HCT116 (cell line): ENCODE measurements around the gene PTPA. TPM values are rescaled to one million over a fixed set of nuclear protein-coding genes. Genes with fewer than 3 reads are reported as not detected.

Experiments used
- ATAC-seq: fragments of 200-7000 bp; cut with Tn5 transposase; 2 replicates; pipeline ENCODE4 v1.9.1; 2020; ENCODE audit warnings: mild to moderate bottlenecking, moderate library complexity
- BruUV-seq: library from RNA; stranded (reverse); fragments of 400-500 nt; replicated peaks from 2 replicates; lab custom pipeline; 2021; lab: Mats Ljungman, UMichigan
- CTCF ChIA-PET: fragments of 300-600 bp; sonication (Branson Sonifier 250); formaldehyde crosslinking; loops from one replicate; lab custom pipeline; 2021; ENCODE audit warnings: antibody characterized with exemption; lab: Charles Lee
- POLR2A ChIA-PET: fragments of 300-600, 350-600 bp; sonication (Branson Sonifier 250); formaldehyde crosslinking; loops from one replicate; lab custom pipeline; 2021; ENCODE audit warnings: antibody characterized with exemption; lab: Charles Lee
- RAD21 ChIA-PET, 2 experiments: fragments of 300-600 bp; sonication (Branson Sonifier 250); formaldehyde crosslinking; loops; one replicate each; lab custom pipeline; 2023; ENCODE audit warnings: low total read pairs in 2 of 2; ENCODE audit not compliant: uncharacterized antibody in 2 of 2, unreplicated experiment in 2 of 2, low non-redundant PET in 1 of 2; lab: Charles Lee
- DNase-seq: peaks from one replicate; pipeline ENCODE4 v3.0.0-alpha.2; 2010; ENCODE audit warnings: low read depth, low spot score
- H2AFZ ChIP-seq: fragments of 200-600 bp; shearing (Covaris generic), sonication (generic); 2 replicates; pipeline ENCODE4 v1.6.1; 2017; ENCODE audit warnings: low read depth, mixed run types, mixed read lengths, antibody characterized with exemption, low read length; ENCODE audit not compliant: poor library complexity, severe bottlenecking
- H3K27ac ChIP-seq: 2 replicates; pipeline ENCODE4 v1.5.1; 2012; ENCODE audit warnings: low read depth, low read length
- H3K27me3 ChIP-seq: fragments of 200-600 bp; sonication (generic); 2 replicates; pipeline ENCODE4 v1.6.1; 2016; ENCODE audit warnings: mixed run types, low read length, mixed read lengths; ENCODE audit not compliant: insufficient read depth
- H3K36me3 ChIP-seq, 2 experiments: fragments of 200-500 bp in 1 of 2; fragments of 200-600 bp in 1 of 2; sonication (Bioruptor generic) in 1 of 2; sonication (generic) in 1 of 2; 2 replicates each; pipeline versions ENCODE4 v1.5.1 to v1.6.1; 2014 to 2016; ENCODE audit warnings: low read length in 2 of 2, inconsistent platforms in 1 of 2, mixed read lengths in 1 of 2, mixed run types in 1 of 2; ENCODE audit not compliant: insufficient read depth in 2 of 2, control insufficient read depth in 1 of 2
- H3K4me1 ChIP-seq, 2 experiments: fragments of 200-600 bp in 1 of 2; sonication (generic) in 1 of 2; 2 replicates each; pipeline versions ENCODE4 v1.5.1 to v1.6.1; 2012 to 2017; ENCODE audit warnings: low read length in 2 of 2, inconsistent platforms in 1 of 2, mild to moderate bottlenecking in 1 of 2, mixed read lengths in 1 of 2, mixed run types in 1 of 2, moderate library complexity in 1 of 2; ENCODE audit not compliant: insufficient read depth in 2 of 2, control insufficient read depth in 1 of 2
- H3K4me2 ChIP-seq: fragments of 200-600 bp; sonication (generic); 2 replicates; pipeline ENCODE4 v1.6.1; 2017; ENCODE audit warnings: mixed run types, low read length, mixed read lengths
- H3K4me3 ChIP-seq, 2 experiments: fragments of 200-600 bp in 1 of 2; sonication (generic) in 1 of 2; replicated peaks in 1 of 2; 2 replicates each; pipeline ENCODE4 v1.5.1; 2011 to 2016; ENCODE audit warnings: low read length in 2 of 2, control low read depth in 1 of 2, low read depth in 1 of 2, mild to moderate bottlenecking in 1 of 2, mixed read lengths in 1 of 2, mixed run types in 1 of 2
- H3K79me2 ChIP-seq: fragments of 200-600 bp; sonication (generic); 2 replicates; pipeline ENCODE4 v1.6.1; 2017; ENCODE audit warnings: mild to moderate bottlenecking, mixed run types, low read length, moderate library complexity, mixed read lengths; ENCODE audit not compliant: insufficient read depth
- H3K9ac ChIP-seq: fragments of 200-600 bp; sonication (generic); 2 replicates; pipeline ENCODE4 v1.6.1; 2016; ENCODE audit warnings: low read length, mixed read lengths
- H3K9me2 ChIP-seq: fragments of 200-600 bp; sonication (generic), shearing (Covaris generic); 2 replicates; pipeline ENCODE4 v1.6.1; 2017; ENCODE audit warnings: mixed run types, mild to moderate bottlenecking, moderate library complexity; ENCODE audit not compliant: insufficient read depth
- H3K9me3 ChIP-seq, 2 experiments: fragments of 200-500 bp in 1 of 2; fragments of 200-600 bp in 1 of 2; sonication (Bioruptor generic) in 1 of 2; sonication (generic) in 1 of 2; 2 replicates each; pipeline ENCODE4 v1.6.1; 2014 to 2017; ENCODE audit warnings: low read length in 2 of 2, mixed read lengths in 2 of 2, inconsistent platforms in 1 of 2, low read depth in 1 of 2, mild to moderate bottlenecking in 1 of 2, mixed run types in 1 of 2, moderate library complexity in 1 of 2; ENCODE audit not compliant: control insufficient read depth in 1 of 2, insufficient read depth in 1 of 2
- H4K20me1 ChIP-seq: fragments of 200-600 bp; sonication (generic), shearing (Covaris generic); 2 replicates; pipeline ENCODE4 v1.6.1; 2017; ENCODE audit warnings: mixed run types, mild to moderate bottlenecking, moderate library complexity; ENCODE audit not compliant: insufficient read depth
- CBX3 ChIP-seq: IDR thresholded peaks from 2 replicates; pipeline ENCODE4 v1.6.1; 2012; ENCODE audit warnings: low read depth
- CEBPB ChIP-seq: IDR thresholded peaks from 2 replicates; pipeline ENCODE4 v1.6.1; 2012; ENCODE audit warnings: low read depth
- EGR1 ChIP-seq: IDR thresholded peaks from 2 replicates; pipeline ENCODE4 v1.6.1; 2012; ENCODE audit warnings: low read depth
- ELF1 ChIP-seq: IDR thresholded peaks from 2 replicates; pipeline ENCODE4 v1.6.1; 2012; ENCODE audit warnings: low read depth, borderline replicate concordance
- EZH2phosphoT487 ChIP-seq: fragments of 200-600 bp; IDR thresholded peaks from 2 replicates; pipeline ENCODE4 v1.6.1; 2018; ENCODE audit warnings: antibody characterized with exemption, borderline replicate concordance
- POLR2AphosphoS5 ChIP-seq: IDR thresholded peaks from 2 replicates; pipeline ENCODE4 v1.6.1; 2011; ENCODE audit warnings: mild to moderate bottlenecking, low read depth, low read length, moderate library complexity
- TCF7L2 ChIP-seq: IDR thresholded peaks from 2 replicates; pipeline ENCODE4 v1.7.0; 2011; ENCODE audit warnings: borderline replicate concordance, inconsistent platforms; ENCODE audit not compliant: insufficient read depth, insufficient read length; ENCODE audit errors: extremely low read depth
- YY1 ChIP-seq: IDR thresholded peaks from 2 replicates; pipeline ENCODE4 v1.6.1; 2011; ENCODE audit warnings: low read length, low read depth, moderate library complexity, mild to moderate bottlenecking; ENCODE audit not compliant: insufficient replicate concordance; ENCODE audit errors: extremely low read depth
- intact Hi-C: fragments of 100-400 bp; cut with micrococcal nuclease; formaldehyde crosslinking; loops from 2 replicates; pipeline ENCODE4 v1.10.0; 2022
- total RNA-seq: library from RNA; stranded (reverse); gene quantifications from one replicate; pipeline ENCODE4 v1.2.1, GENCODE V29; 2021; ENCODE audit not compliant: unreplicated experiment
- TF ChIP-seq, protein P1 (sequence below), 3 experiments: fragments of 200-600 bp in 1 of 3; sonication (generic) in 1 of 3; IDR thresholded peaks in 2 of 3; conservative IDR thresholded peaks in 1 of 3; 2 replicates each; pipeline ENCODE4 v1.5.1; 2012 to 2017; ENCODE audit warnings: low read depth in 2 of 3, low read length in 2 of 3, antibody characterized with exemption in 1 of 3, borderline replicate concordance in 1 of 3, control low read depth in 1 of 3, mild to moderate bottlenecking in 1 of 3, mixed read lengths in 1 of 3, mixed run types in 1 of 3, moderate library complexity in 1 of 3; ENCODE audit not compliant: insufficient read depth in 1 of 3
- TF ChIP-seq, protein P2 (sequence below): IDR thresholded peaks from 2 replicates; pipeline ENCODE4 v1.6.1; 2012; ENCODE audit warnings: low read depth

Gene PTPA
- total RNA-seq, 1 experiment from 2014 or later = 177 TPM

DNA sequence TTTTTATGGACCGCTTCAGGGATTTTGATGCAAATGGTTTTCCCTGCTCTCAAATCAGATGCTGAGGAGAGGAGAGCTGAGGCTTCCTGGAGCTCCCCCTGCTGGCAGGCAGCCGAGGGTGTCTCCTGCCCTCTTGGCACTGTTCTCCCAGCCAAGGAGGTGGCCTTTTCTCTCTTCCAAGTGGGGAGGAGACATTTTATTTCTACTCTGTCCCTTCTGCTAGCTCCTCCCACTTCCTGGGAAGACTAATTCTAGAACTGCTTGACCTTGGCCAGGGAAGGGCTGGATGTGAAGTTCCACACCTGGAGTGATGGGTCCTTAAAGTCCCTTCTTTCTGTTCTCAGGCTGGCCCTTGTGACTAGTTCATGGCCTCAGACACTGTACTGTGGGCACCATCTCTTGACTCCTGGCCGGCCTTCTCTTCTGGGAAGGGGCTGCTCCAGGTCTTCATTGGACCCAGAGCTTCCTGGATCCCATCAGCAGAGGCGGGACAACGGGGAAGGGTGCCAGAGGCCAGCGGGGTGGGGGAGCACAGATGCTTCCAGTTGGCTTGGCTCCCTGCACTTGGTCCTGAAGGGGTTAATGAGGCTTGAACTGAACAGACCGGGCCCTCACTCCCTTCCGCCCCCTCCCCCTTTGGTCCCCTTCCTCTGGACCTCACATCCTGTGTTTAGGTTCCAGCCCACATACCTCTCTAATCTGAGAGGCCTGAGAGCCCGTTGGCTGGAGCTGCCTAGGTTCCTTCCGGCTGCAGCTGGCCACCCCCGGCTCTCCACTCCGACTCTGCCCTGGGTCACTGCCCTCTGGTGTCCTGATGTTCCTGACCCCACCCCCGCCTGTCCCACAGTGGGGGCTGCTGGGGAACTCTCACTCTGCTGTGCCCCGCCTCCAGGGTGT is 32.1 kb downstream of the PTPA start:
- no peak overlapping the region for H3K4me3 ChIP-seq
- intact Hi-C loops = loop anchor here (2.0 kb wide), 1 partner anchor 24 kb away; no protein-coding TSS in a partner anchor

More for the DNA sequence above, 32.1 kb downstream of the PTPA start:
- POLR2A ChIA-PET = interaction anchor here (0.9 to 2.4 kb wide), 11 partner anchors 8 to 482 kb away, joined by 3 to 13 read pairs (median 6); partner anchors contain the start of genes IER5L and NTMT1
- peaks cover 42 to 76% of the 10 kb centered on the region in 2 experiments for H3K4me1 ChIP-seq
- H3K9me3 ChIP-seq = no peaks in the 10 kb centered on the region
- no peaks in the 10 kb centered on the region for H3K9me2 ChIP-seq
- peaks cover 4 to 28% of the 10 kb centered on the region in 2 experiments; a peak in 1 of 4 replicates for H3K36me3 ChIP-seq
- H3K79me2 ChIP-seq = peaks cover 45% of the 10 kb centered on the region
- H3K27ac ChIP-seq = peak overlapping the region; percentile 56
- no peak overlapping the region for H2AFZ ChIP-seq
- H3K9ac ChIP-seq = peak overlapping the region; percentile 47
- TF ChIP-seq CBX3 = no peak
- peak; percentile 42; the same call in 1 of the 2 replicates for TF ChIP-seq POLR2AphosphoS5
- TF ChIP-seq, protein P1, sequence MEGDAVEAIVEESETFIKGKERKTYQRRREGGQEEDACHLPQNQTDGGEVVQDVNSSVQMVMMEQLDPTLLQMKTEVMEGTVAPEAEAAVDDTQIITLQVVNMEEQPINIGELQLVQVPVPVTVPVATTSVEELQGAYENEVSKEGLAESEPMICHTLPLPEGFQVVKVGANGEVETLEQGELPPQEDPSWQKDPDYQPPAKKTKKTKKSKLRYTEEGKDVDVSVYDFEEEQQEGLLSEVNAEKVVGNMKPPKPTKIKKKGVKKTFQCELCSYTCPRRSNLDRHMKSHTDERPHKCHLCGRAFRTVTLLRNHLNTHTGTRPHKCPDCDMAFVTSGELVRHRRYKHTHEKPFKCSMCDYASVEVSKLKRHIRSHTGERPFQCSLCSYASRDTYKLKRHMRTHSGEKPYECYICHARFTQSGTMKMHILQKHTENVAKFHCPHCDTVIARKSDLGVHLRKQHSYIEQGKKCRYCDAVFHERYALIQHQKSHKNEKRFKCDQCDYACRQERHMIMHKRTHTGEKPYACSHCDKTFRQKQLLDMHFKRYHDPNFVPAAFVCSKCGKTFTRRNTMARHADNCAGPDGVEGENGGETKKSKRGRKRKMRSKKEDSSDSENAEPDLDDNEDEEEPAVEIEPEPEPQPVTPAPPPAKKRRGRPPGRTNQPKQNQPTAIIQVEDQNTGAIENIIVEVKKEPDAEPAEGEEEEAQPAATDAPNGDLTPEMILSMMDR (IDR thresholded peaks at IDR 0.05 in 2 of 3, conservative IDR thresholded peaks at IDR 0.05 in 1 of 3; ENCODE audit: borderline replicate concordance in 1 of 3, insufficient read depth in 1 of 3, low read depth in 2 of 3, low read length in 2 of 3) = peak in 2 of 3 experiments; percentile 97 to 99; a peak in 4 of 6 replicates
- TF ChIP-seq, protein P2, sequence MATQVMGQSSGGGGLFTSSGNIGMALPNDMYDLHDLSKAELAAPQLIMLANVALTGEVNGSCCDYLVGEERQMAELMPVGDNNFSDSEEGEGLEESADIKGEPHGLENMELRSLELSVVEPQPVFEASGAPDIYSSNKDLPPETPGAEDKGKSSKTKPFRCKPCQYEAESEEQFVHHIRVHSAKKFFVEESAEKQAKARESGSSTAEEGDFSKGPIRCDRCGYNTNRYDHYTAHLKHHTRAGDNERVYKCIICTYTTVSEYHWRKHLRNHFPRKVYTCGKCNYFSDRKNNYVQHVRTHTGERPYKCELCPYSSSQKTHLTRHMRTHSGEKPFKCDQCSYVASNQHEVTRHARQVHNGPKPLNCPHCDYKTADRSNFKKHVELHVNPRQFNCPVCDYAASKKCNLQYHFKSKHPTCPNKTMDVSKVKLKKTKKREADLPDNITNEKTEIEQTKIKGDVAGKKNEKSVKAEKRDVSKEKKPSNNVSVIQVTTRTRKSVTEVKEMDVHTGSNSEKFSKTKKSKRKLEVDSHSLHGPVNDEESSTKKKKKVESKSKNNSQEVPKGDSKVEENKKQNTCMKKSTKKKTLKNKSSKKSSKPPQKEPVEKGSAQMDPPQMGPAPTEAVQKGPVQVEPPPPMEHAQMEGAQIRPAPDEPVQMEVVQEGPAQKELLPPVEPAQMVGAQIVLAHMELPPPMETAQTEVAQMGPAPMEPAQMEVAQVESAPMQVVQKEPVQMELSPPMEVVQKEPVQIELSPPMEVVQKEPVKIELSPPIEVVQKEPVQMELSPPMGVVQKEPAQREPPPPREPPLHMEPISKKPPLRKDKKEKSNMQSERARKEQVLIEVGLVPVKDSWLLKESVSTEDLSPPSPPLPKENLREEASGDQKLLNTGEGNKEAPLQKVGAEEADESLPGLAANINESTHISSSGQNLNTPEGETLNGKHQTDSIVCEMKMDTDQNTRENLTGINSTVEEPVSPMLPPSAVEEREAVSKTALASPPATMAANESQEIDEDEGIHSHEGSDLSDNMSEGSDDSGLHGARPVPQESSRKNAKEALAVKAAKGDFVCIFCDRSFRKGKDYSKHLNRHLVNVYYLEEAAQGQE = no peak
- TF ChIP-seq ELF1 = no peak
- no peak for TF ChIP-seq EZH2phosphoT487
- TF ChIP-seq CEBPB = no peak
- TF ChIP-seq YY1 = peak; percentile 31
- TF ChIP-seq TCF7L2 = no peak
- no peak for TF ChIP-seq EGR1
- TF ChIP-seq, all 23 proteins: peak for 3
- no peaks in the 10 kb centered on the region for H3K27me3 ChIP-seq
- BruUV-seq = no TSS peak
- no peaks in the 10 kb centered on the region for H4K20me1 ChIP-seq
- CTCF ChIA-PET = interaction anchor here (0.6 to 2.8 kb wide), 37 partner anchors 10 to 634 kb away, joined by 3 to 40 read pairs (median 4); partner anchors contain the start of genes DOLPP1 and NTMT1
- RAD21 ChIA-PET = interaction anchor here in 1 of 2 experiments (0.5 to 1.7 kb wide), 3 partner anchors 12 to 416 kb away, joined by 3 to 7 read pairs (median 5); no protein-coding TSS in a partner anchor
- DNase-seq (peak; percentile 59), ATAC-seq (peak; percentile 55)
- H3K4me2 ChIP-seq = peak overlapping the region; percentile 65
